Transverse colon (tissue), 4 donors: ENCODE results near the gene GIMAP1. TPM values are rescaled to one million over a fixed set of nuclear protein-coding genes. Genes with fewer than 3 reads are reported as not detected.
A peak's percentile ranks its signal among the peaks of the same experiment; 100 is the strongest.

ENCODE experiments used
- DNase-seq: peaks from one replicate; pipeline ENCODE4 v3.0.0-alpha.2; 2019
- H3K27ac ChIP-seq, 4 donors: fragments of 200-600 bp; sonication (generic); 2 replicates each; pipeline ENCODE4 v1.5.1; 2016 to 2018; ENCODE audit warnings: inconsistent platforms in 4 of 4
- H3K27me3 ChIP-seq: fragments of 200-600 bp; sonication (generic); 2 replicates; pipeline ENCODE4 v1.5.1; 2017; ENCODE audit warnings: inconsistent platforms
- H3K36me3 ChIP-seq, 4 donors: fragments of 200-600 bp; sonication (generic); 2 replicates each; pipeline ENCODE4 v1.5.1; 2017 to 2019; ENCODE audit warnings: inconsistent platforms in 4 of 4
- H3K4me1 ChIP-seq, 4 donors: fragments of 200-600 bp; sonication (generic); 2 replicates each; pipeline ENCODE4 v1.5.1; 2017 to 2020; ENCODE audit warnings: inconsistent platforms in 4 of 4
- H3K4me3 ChIP-seq, 4 donors: fragments of 200-600 bp; sonication (generic); 1 replicate in 1 of 4; 2 replicates in 3 of 4; pipeline versions ENCODE4 v1.5.1 to v1.6.1; 2017 to 2019; ENCODE audit warnings: inconsistent platforms in 4 of 4
- H3K9me3 ChIP-seq, 2 donors: fragments of 200-600 bp; sonication (generic); 2 replicates each; pipeline ENCODE4 v1.5.1; 2017 to 2019; ENCODE audit warnings: inconsistent platforms in 2 of 2
- CTCF ChIP-seq, 5 experiments: fragments of 200-600 bp in 3 of 5; fragments of 450-650 bp in 2 of 5; sonication (generic) in 3 of 5; IDR thresholded peaks; 1 replicate in 2 of 5; 2 replicates in 3 of 5; pipeline ENCODE4 v1.5.1; 2016 to 2017; ENCODE audit warnings: antibody characterized with exemption in 5 of 5, inconsistent platforms in 3 of 5, mild to moderate bottlenecking in 2 of 5, moderate library complexity in 1 of 5
- EP300 ChIP-seq: sonication (generic); formaldehyde crosslinking; IDR thresholded peaks from one replicate; pipeline ENCODE4 v1.6.1; 2017; ENCODE audit warnings: antibody characterized with exemption, low read depth
- POLR2A ChIP-seq: fragments of 450-650 bp; IDR thresholded peaks from one replicate; pipeline ENCODE4 v1.6.1; 2016; ENCODE audit warnings: antibody characterized with exemption, mild to moderate bottlenecking, moderate library complexity
- POLR2AphosphoS5 ChIP-seq, 3 donors: sonication (generic); formaldehyde crosslinking; IDR thresholded peaks; one replicate each; pipeline ENCODE4 v1.6.1; 2016; ENCODE audit warnings: antibody characterized with exemption in 3 of 3
- WGBS, 2 donors: methylation state at CpG; one replicate each; pipeline ENCODE4 v1.1.5; 2018; ENCODE audit warnings: low coverage in 1 of 2; 5-methylcytosine and 5-hydroxymethylcytosine counted together
- in situ Hi-C, 4 donors: fragments of 200-750 bp; cut with MboI; loops; one replicate each; pipeline versions ENCODE4 v1.15.0 to v1.15.1; 2017; ENCODE audit warnings: low sequenced_read_pairs in 3 of 4, low pct_ligation_motif_present in 1 of 4, low pct_unique_long_range_greater_than_20kb in 1 of 4
- intact Hi-C: fragments of 100-400 bp; cut with DNase I; formaldehyde crosslinking; loops from one replicate; pipeline ENCODE4 v1.15.1; 2023; ENCODE audit warnings: low total_unique reads
- total RNA-seq, 4 donors: library from RNA; depleted of rRNA; stranded (reverse); fragments of >200 nt; gene quantifications; one replicate each; pipeline ENCODE4 v1.1.0, GENCODE V29; 2016

Gene GIMAP1
- total RNA-seq, 4 donors from 2014 or later, result 0.40 to 3.0 (median 1.8) TPM

GRCh38 chr7:150755473-150756099, 39.2 kb downstream of the GIMAP1 start:
- no peak overlapping the region for H3K4me3 ChIP-seq
- no peak for DNase-seq
- TF ChIP-seq EP300, result no peak
- no peak for TF ChIP-seq POLR2A
- no peak for TF ChIP-seq POLR2AphosphoS5 (IDR thresholded peaks at IDR 0.05)
- no peak for TF ChIP-seq CTCF (IDR thresholded peaks at IDR 0.05)
- 57 to 65% methylated on average over 4 of the region's 4 CpGs for WGBS, 2 donors
- no peaks in the 10 kb centered on the region for H3K9me3 ChIP-seq
- intact Hi-C loops (no loop called here), in situ Hi-C loops (loop anchor here in 2 of 4 donors (5.0 to 10.0 kb wide), 2 partner anchors 308 to 311 kb away; no protein-coding TSS in a partner anchor)
- no peaks in the 10 kb centered on the region for H3K27me3 ChIP-seq
- H3K36me3 ChIP-seq, result no peaks in the 10 kb centered on the region
- H3K27ac ChIP-seq, result peak overlapping the region; percentile 29 to 65 (median 46)
- peaks cover 0 to 4% (median 0%) of the 10 kb centered on the region in 4 donors for H3K4me1 ChIP-seq

- DNase-seq, result no peak
- intact Hi-C loops, result no loop called here
- no peaks in the 10 kb centered on the region for H3K27me3 ChIP-seq
- H3K4me1 ChIP-seq, result peaks cover 0 to 4% (median 0%) of the 10 kb centered on the region in 4 donors
- 66% methylated on average over 3 of the region's 3 CpGs; no CpG with 5 or more reads in 1 of the 2 donors for WGBS, 2 donors
- H3K36me3 ChIP-seq, result no peaks in the 10 kb centered on the region
- TF ChIP-seq POLR2AphosphoS5 (IDR thresholded peaks at IDR 0.05) (no peak), EP300 (no peak), CTCF (IDR thresholded peaks at IDR 0.05) (no peak), POLR2A (no peak)
- peak overlapping the region; percentile 29 to 65 (median 46) for H3K27ac ChIP-seq
- in situ Hi-C loops, result loop anchor here in 2 of 4 donors (5.0 to 10.0 kb wide), 2 partner anchors 309 to 311 kb away; no protein-coding TSS in a partner anchor
- no peak overlapping the region for H3K4me3 ChIP-seq
- no peaks in the 10 kb centered on the region for H3K9me3 ChIP-seq
These were observed 39.8 kb downstream of the GIMAP1 start for GRCh38 chr7:150756166-150756565.

- intact Hi-C loops (no loop called here), in situ Hi-C loops (loop anchor here in 2 of 4 donors (5.0 to 10.0 kb wide), 2 partner anchors 310 to 312 kb away; no protein-coding TSS in a partner anchor)
- H3K27ac ChIP-seq, result peak overlapping the region in 2 of 4 donors; percentile 29 to 65
- peaks cover 0 to 4% (median 0%) of the 10 kb centered on the region in 4 donors for H3K4me1 ChIP-seq
- no peaks in the 10 kb centered on the region for H3K36me3 ChIP-seq
- H3K27me3 ChIP-seq, result no peaks in the 10 kb centered on the region
- WGBS, 2 donors, result 24 to 43% methylated on average over 1 of the region's 1 CpG
- no peak overlapping the region for H3K4me3 ChIP-seq
- TF ChIP-seq POLR2A (no peak), POLR2AphosphoS5 (IDR thresholded peaks at IDR 0.05) (no peak), EP300 (no peak), CTCF (IDR thresholded peaks at IDR 0.05) (peak in 4 of 5 experiments; percentile 40 to 53 (median 44))
- no peaks in the 10 kb centered on the region for H3K9me3 ChIP-seq
- no peak for DNase-seq
These were observed 40.4 kb downstream of the GIMAP1 start for GRCh38 chr7:150756858-150757257.

- in situ Hi-C loops (loop anchor here in 2 of 4 donors (5.0 to 10.0 kb wide), 2 partner anchors 312 to 315 kb away; no protein-coding TSS in a partner anchor), intact Hi-C loops (no loop called here)
- 77% methylated on average over 1 of the region's 1 CpG; no CpG with 5 or more reads in 1 of the 2 donors for WGBS, 2 donors
- Histone ChIP-seq H3K4me1 (peaks cover 0 to 4% (median 0%) of the 10 kb centered on the region in 4 donors), H3K27me3 (no peaks in the 10 kb centered on the region), H3K27ac (no peak overlapping the region), H3K9me3 (no peaks in the 10 kb centered on the region), H3K36me3 (no peaks in the 10 kb centered on the region), H3K4me3 (no peak overlapping the region)
- no peak for DNase-seq
- TF ChIP-seq CTCF (IDR thresholded peaks at IDR 0.05) (no peak), EP300 (no peak), POLR2A (no peak), POLR2AphosphoS5 (IDR thresholded peaks at IDR 0.05) (no peak)
These were observed 43.1 kb downstream of the GIMAP1 start for GRCh38 chr7:150759479-150759878.
